Inferior parietal cortex (tissue), 1 donor: ENCODE results near the gene GPSM3.
A peak's percentile ranks its signal among the peaks of the same experiment; 100 is the strongest.
"Not testable (repeated sequence)": the region's sequence is repeated elsewhere in the genome, so short reads cannot be mapped to it uniquely, and the experiment has no call there.

Experiments used
- DNase-seq: peaks from one replicate; pipeline ENCODE4 v3.0.0-alpha.2; 2016; ENCODE audit errors: extremely low spot score

The GPSM3 gene

DNA sequence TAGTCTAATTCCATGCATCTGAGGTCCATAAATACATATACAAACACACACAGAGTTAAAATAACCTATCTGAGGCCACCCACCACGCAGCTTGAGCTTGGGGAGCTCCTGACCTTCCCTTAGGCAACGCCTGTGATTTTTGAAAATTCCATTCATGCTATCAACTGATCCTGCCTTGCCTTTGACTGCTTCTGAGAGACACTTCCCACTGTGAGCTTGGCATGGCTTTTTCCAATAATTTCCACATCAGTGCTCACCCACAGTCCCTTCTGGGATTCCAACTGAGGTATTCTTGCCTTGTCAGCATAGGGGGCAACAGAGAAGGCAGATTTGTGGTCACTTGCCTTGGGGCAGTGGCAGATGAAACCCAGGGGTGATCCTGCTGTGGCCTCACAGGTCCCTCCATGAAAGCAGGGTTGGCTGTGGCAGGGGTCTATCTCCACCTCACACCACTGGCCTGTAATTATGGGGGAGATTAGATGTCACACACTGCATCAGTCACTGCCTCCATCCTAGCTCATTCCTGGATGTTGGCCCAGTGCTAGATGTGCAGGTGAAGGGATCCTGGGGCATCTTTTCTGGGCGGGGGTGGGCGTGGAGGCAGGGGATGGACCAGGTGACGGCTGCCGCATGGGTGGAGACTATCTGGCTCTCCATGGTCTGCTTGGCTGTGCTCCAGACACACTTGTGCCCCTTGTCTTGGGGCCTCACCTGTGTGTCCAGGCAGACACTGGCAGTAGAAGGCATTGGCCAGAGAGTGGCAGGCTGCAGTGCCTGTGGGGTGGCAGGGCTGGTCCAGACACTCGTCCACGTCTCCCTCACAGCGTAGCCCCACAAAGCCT, 11.2 kb upstream of the GPSM3 start:
- no peak for DNase-seq

GRCh38 chr6:32202186-32202585, 9.7 kb upstream of the GPSM3 start:
- no peak for DNase-seq

GRCh38 chr6:32200711-32201475, 8.4 kb upstream of the GPSM3 start:
- DNase-seq = no peak

DNA sequence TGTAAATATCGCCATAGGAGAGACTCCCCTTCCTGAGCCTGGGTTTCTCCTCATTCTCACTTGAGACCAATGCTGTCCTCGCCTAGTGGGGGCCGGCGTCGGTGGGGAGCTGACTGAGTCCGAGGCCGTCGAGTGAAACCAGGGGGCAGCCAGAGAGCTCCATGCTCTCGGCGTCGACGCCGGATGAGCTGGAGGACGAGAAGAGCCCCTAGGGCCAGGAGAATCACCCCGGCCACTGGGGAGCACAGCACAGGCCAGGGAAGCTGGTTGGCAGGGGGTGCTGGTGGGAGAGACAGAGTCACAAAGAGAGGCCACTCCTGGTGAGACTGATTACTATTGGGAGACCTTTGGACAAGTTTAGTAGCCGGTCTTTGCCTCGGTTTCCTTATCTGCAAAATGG, 6.4 kb upstream of the GPSM3 start:
- no peak for DNase-seq

DNA sequence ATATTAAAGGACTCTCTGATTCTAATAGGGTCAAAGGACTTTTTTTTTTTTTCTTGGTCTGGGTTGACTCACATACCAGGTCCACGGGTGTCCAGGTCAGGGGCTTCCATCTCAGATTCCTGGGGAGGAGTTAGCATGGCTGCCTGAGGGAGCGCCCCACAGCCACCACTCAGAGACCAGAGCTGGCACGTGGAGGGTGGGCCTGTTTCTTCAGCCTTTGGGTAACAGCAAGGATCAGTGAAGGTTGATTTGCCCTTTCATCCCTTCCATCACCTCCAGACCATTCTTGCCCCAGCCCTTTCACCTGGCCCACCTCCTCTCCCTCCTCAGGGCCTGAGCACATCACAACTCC, 5.9 kb upstream of the GPSM3 start:
- DNase-seq = no peak

DNA sequence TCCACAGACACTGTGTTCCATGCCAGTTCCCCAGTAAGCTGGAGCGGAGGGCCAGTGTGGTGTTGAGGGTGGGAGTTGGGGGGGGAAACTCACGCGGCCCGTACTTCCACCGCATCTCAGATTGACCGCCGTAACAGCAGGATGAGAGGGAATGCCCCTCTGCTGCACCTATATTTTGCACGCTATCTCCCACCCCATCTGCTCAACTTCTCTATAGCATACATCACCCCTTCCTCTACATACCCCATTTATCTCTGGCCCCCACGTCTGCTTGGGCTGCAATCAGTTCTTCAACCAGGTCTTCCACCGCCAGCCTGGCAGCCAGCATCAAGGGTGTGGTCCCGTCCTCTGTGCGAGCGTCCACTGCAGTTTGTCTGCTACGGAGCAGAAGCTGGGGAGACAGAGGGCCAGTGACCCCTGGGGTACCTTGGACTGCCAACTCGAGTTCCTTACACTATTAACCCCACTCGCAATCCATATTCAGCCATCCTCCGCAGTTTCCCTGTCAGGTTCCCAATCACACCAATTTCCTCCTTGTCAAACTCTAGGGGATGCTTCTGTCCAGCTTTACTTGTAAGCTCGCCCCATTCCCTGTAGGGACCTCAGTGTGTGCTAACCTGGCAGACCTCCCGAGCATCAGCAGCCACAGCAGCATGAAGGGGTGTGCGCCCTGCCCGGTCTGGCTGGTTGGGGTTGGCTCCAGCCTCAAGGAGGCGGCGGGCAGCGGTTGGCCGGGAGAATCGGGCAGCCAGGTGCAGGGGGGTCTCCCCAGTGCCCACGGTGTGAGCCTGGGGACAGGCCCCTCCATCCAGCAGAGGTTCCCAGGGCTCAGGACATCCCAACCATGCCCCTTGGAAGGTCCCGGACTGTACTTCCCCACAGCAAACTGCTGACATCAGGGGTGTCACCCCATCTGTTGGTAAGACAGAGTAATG, 4.5 kb upstream of the GPSM3 start:
- no peak for DNase-seq

- DNase-seq = peak; percentile 91
These were observed 3.6 kb upstream of the GPSM3 start for GRCh38 chr6:32195902-32196681.

DNA sequence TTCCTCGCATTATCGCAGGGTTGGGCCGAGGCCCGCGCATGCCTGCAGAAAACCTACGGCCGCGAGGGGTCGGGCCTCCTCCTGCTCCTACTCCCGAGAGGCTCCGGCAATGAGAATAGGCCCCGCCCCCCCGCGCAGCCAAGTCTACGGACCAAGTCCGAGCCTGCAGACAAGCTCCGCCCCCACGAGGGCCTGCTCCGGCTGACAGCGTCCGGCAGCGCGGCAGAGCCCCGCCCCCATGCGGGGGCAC, 3.1 kb upstream of the GPSM3 start:
- peak; percentile 98 for DNase-seq

DNA sequence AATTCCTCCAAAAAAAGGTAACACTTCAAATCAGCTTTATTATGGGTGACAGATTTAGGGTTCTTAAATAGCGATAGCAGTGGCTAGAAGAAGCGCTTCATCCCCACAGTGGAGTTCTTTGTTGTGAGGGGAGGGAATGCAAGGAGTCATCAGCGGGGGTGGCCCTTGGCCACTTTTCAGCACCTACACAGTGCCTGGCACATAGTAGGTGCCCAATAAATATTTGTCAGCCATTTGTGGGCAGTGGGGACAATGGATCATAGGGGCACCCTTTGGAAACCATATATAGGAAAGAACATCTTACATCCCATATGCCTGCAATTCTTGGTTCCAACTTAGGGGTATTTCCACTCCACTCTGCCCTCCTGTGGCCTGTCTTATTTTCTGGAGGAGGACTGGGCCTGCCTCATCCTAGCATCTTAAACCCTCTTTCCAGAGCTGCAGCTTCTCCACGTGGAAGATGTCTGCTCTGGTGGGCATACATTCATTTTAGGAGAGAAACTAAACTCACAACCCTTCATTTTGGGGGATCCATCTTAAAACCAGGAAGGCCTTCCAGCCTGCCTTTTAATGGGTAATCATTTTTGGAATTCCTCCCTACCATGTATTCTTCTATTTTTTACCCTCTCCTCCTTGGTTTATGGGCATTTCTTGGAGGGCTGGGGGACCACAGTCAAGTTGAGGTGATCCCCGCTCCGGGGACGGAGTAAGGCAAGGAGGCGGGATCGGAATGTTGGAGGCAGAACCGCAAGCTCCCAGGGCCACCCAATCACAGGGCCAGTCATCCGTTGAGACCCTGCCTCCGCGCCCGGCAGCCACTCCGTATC, 2.6 kb upstream of the GPSM3 start:
- peak; percentile 65 for DNase-seq

- no peak for DNase-seq
These were observed 1.9 kb upstream of the GPSM3 start for GRCh38 chr6:32194388-32194787.

DNA sequence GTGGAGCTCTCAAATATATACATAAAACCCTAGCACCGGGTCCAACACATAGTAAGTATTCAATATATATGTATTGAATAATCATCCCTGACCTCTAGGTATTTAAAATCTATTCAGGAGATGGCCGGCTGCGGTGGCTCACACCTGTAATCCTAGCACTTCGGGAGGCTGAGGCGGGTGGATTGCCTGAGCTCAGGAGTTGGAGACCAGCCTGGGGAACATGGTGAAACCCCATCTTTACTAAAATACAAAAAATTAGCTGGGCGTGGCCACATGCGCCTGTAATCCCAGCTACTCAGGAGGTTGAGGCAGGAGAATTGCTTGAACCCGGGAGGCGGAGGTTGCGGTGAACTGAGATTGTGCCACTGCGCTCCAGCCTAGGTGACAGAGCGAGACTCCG, 653 bp upstream of the GPSM3 start:
- not testable (repeated sequence) for DNase-seq

GRCh38 chr6:32191696-32192607, 491 bp downstream of the GPSM3 start:
- no peak for DNase-seq

GRCh38 chr6:32190911-32191677, 1.3 kb downstream of the GPSM3 start:
- no peak for DNase-seq

DNA sequence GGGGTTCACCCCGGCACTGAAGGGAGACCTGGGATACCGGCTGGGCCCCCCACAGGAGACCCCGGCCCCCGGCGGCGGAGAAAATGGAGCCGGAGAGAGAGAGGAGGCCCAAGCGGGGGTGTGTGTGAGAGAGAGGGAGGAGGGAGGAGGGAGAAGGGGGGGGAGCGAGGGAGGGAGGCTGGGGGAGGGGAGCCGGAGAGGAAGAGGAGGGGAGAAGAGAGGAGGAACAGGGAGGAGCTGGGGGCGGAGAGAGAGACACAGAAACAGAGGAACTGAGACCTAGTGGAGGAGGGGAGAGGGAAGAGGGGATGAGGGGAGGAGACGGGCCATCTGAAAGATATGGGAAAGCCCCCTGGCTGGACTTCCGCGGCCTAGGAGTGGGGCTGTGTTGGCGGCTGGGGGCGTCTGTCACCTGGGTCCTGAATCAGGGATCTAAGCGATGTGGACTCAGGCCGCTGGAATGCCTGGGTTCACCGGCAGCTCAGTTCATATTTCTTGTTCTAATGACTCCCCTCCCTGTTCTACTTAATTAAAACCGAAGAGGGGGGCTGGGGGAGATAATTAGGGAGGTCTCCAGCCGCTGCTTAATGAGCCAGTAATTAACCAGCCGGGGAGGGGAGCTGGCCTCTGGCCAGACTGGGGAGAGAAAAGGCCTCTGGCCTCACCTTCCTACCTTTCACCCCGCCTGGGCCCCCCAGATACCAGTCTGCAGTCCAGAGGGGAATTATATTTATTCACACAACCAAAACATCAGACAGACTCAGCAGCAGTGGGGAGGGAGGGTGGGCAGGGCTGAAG, 2.2 kb downstream of the GPSM3 start, which contains the start of gene PBX2:
Gene PBX2 (minus strand): TSS at position 149 of the 798 bp plus-strand sequence. CDS start 287 bp downstream, outside the sequence.
- peak; percentile 77 for DNase-seq

DNA sequence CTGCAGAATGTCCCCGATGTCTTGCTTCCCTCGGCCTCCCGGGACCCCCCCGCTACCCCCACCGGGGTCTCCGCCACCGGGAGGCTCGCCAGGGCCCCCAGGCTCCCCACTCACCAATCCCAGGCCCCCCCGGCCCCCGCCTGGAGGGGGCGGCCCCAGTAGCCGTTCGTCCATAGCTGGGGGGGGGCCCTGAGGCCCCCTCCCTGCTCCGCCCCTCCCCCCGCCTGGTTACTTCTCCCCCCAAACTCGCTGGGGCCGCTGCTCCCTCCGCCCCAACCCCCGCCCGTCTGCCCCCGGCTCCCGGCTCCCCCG, 2.7 kb downstream of the GPSM3 start:
- DNase-seq = no peak

- DNase-seq = no peak
These were observed 3.2 kb downstream of the GPSM3 start for GRCh38 chr6:32189069-32189741.

GRCh38 chr6:32188381-32189068, 3.9 kb downstream of the GPSM3 start:
- no peak for DNase-seq
